RCC 7860 (cell line): ENCODE measurements around the gene GAL3ST1.
A peak's percentile ranks its signal among the peaks of the same experiment; 100 is the strongest.
"Not testable (repeated sequence)": the region's sequence is repeated elsewhere in the genome, so short reads cannot be mapped to it uniquely, and the experiment has no call there.

Experiments used
- DNase-seq: peaks from one replicate; pipeline ENCODE4 v3.0.0-alpha.2; 2015; ENCODE audit warnings: low spot score
- FAIRE-seq: peaks from 2 replicates; lab custom pipeline; 2012; peaks lifted over from hg19 to GRCh38; lab: Jason Lieb, UNC

The GAL3ST1 gene

DNA sequence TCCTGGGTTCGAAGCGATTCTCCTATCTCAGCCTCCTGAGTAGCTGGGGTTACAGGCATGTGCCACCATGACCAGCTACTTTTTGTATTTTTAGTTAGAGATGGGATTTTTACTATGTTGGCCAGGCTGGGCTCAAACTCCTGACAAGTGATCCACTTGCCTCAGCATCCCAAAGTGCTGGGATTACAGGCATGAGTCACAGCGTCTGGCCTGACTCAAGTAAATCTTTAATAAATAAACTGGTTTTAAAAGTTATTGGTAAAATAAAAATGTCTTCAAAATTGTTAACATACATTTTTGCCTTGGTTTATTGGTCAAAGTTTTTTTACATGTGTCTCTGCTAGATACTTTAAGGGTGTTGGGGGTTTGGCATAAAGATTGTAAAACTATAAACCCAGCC, 24.5 kb upstream of the GAL3ST1 start:
- DNase-seq (no peak), FAIRE-seq (no peak)

DNA sequence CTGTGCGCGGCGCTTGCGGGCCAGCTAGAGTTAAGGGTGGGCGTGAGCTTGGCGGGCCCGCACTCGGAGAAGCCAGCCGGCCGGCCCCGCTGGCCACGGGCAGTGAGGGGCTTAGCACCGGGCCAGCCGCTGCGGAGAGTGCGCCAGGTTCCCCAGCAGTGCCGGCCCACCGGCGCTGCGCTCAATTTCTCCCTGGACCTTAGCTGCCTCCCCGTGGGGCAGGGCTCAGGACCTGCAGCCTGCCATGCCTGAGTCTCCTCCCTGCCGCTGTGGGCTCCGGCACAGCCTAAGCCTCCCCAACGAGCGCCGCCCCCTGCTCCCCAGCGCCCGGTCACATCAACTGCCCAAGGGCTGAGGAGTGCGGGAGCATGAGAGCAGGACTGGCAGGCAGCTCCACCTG, 22.4 kb upstream of the GAL3ST1 start:
- FAIRE-seq (no peak), DNase-seq (no peak)

DNA sequence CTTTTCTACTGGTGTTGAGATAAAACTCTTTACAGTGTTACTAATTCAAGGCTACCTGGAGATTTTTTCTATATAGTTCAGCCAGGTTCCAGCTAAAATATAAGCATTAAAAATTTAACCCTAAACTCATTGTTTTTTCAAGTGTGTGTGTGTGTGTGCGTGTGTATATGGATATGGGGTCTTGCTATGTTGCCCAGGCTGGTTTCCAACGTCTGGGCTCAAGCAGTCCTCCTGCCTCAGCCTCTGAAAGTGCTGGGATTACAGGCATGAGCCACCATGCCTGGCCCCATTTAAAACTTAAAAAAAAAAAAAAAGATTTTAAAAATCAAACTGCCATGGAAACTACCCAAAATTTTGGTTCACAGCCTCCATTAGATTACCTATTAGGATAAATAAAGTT, 21.7 kb upstream of the GAL3ST1 start:
- FAIRE-seq = no peak
- DNase-seq = no peak

DNA sequence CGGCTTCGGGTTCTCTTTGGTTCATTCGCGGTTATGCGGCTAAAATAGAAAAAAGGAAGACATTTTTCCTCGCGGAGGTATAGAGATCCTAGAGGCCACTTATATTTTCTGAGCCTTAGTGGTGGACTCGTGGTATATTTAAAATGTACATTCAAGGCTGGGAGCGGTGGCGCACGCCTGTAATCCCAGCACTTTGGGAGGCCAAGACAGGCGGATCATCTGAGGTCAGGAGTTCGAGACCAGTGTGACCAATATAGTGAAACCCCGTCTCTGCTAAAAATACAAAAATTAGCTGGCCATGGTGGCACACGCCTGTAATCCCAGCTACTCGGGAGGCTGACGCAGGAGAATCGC, 17.9 kb upstream of the GAL3ST1 start:
- DNase-seq, FAIRE-seq: not testable (repeated sequence)

DNA sequence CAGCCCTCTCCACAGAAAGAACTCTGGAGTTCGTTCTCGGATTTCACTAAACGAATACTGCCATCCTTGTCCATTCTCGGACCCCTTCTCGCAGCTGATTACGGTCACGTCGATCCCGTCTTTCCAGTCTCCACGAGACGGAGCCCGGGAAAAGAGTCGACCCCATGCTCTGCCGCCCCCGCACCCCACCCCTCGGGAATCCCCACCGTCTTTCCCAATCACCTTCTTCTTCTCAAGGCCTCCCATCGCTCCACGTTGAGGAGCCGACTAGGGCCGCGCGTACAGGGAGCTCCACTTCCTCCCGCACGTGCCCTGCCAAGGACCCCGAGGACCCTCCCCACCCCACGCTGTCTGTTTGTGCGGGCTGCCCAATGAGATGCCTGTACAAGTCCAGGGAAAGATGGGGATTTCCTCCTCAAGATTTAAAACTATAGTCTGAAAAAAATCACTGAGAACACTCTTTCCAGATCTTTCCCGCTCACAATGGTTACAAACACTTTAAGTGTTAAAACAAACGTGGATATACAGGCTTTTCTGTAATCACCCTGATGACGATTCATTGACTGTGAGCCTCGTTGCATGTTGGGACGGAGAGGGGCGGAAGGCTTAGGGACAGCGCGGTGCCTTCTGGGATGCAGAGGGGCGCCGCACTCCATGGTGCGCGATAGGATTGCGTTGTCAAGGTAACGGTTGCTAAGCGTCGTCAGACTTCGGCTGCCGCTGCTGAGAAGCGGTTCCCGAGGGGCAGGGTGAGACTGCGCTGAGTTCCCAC, 17.3 kb upstream of the GAL3ST1 start, which contains the start of gene PES1:
Gene PES1, minus strand, starts transcription at position 323 of the 772 bp plus-strand sequence. Its CDS starts 77 bp downstream, at position 246.
- FAIRE-seq (peak; percentile 89), DNase-seq (peak; percentile 96)

DNA sequence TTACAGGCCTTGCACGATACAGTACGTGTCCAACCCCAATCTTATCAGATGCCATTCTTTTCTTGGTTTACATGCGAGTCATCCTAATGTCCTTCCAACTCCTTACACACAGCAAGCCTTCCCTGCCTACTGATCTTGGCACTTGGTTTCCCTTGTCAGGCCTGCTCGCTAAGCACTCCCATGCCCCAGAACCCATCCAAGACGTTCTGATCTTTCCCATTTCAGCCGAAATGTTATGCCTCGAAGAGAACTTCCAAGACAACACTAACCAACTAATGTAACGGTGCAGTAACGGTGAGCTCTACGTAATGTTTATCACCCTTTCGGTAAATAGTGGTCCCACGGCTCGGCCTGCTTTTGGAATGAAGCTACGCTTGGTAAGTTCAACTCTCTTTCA, 16.7 kb upstream of the GAL3ST1 start:
- FAIRE-seq = no peak

DNA sequence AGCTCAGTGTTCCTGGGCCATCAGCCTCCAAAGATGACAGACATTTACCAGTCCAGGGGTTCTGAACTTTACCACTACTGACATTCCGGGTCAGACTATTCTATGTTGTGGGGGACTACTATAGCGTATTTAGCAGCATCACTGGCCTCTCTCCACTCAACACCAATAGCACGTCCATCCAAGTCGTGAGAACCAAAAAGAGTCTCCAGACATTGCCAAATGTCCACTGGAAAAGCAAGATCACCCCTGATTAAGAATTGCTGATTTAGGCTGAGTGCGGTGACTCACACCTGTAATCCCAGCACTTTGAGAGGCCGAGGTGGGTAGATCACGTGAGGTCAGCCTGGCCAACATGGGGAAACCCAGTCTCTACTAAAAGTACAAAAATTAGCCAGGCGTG, 11.9 kb upstream of the GAL3ST1 start:
- DNase-seq = no peak
- FAIRE-seq = no peak

More for the DNA sequence above, 16.7 kb upstream of the GAL3ST1 start:
- peak; percentile 10 for DNase-seq

DNA sequence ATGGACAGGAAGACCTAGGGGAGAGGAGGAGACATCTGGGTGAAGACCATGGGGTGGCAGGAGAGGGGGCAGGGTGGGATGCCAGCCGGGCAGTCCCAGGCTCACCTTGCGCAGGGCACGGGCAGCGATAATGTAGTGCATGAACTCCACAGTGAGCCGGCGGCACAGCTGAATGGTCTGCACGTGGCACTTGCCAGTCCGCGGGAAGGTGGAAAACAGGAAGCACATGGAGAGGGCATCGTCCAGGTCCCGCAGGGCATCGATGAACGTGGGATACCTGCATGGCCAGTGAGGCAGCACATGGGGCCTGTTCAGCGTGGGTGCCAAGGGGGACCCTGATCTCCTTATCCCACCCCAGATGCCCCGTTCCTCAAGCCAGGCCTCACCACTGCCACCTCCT, 10.0 kb upstream of the GAL3ST1 start:
- no peak for FAIRE-seq
- DNase-seq = no peak

DNA sequence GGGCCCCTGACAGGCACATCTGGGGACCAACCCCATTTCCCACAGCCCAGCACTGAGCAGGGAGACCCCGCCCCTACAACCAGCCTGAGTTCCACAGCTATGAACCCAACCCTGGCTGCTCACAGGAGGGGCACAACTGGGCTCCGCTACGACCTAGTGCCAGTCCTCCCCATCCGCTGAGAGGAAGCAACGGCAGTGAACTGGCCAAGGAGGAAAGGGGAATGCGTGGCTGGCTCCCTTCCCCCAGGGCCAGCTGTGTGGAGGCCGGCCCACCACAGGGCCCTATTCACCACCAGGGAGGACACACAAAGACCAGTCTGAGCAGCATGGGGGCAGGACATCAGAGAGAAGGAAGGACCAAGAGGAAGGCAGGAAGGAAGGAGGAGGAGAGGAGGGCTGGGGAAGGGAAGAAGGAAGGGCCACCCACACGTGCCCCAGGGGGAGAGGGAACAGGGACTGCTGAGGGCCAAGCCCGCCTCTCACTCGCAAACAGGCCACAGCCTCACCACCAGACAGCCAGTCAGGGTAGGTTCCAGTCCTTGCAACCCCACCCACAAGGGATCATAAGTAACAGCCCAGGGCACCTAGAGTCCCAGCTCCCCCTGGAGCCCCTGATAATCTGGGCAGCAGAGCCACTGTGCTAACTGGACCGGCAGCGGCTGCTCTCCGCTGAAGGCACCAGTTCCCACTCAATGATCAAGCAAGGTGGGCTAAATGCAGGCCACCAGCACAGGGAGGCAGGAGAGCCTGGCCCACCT, 8.5 kb upstream of the GAL3ST1 start:
- FAIRE-seq = no peak
- DNase-seq = no peak

DNA sequence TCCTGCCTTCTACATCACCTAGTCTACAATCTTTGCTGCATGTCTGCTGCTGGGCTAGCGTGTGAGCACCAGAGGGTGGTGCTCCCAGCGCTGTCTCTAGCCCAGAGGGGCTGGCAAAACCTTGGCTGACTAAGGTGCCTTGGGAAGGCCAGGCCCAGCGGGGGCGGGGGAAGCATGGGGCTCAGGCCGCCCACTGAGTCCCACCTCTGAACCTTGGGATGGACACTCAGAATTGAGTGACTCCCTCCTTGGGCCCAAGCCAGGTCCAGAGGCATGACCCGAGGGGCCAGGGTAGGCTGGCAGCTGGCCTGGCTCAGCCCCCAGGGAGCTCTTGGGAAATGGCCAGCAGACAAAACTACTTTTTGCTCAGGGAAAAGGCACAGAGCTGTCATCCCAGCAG, 7.6 kb upstream of the GAL3ST1 start:
- DNase-seq = no peak
- FAIRE-seq = no peak

DNA sequence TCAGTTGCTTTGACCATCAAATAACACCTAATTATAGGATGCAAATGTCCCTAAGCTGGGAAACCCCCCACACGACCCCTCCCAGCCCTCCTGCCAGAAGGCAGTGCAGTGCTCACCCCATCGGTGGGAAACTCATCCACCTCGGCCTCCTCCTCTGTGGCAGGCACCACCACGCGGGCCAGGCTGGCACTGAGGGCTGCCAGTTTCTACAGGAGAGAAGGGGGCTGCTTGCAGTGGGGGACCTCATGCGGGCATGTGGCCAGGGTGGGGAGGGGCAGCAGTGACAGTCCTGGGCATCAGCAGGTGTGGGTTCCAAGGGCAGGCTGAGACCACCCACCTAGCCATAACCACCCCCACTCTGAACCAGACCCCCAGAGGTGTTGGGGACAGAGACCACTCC, 6.4 kb upstream of the GAL3ST1 start:
- FAIRE-seq = no peak

DNA sequence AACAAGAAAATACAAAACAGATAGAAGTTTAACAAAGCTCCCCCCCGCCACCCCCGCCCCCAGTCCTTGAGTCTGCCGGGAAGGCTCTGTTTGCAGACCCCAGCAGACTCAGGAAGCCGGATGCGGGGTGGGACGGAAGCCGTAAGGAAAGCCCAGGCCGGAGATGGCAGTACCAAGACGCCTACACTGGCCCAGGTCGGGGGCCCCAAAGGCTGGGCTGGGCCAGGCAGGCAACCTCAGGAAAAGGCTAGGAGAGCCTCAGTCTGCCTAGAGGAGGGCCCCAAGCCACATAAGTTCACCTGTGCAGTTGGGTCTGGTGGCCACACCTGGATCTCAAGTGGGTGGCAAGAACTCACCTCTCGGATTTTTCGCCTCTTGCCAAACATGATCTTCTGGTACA, 4.0 kb upstream of the GAL3ST1 start:
- DNase-seq (no peak), FAIRE-seq (no peak)

More for the DNA sequence above, 6.4 kb upstream of the GAL3ST1 start:
- no peak for DNase-seq

DNA sequence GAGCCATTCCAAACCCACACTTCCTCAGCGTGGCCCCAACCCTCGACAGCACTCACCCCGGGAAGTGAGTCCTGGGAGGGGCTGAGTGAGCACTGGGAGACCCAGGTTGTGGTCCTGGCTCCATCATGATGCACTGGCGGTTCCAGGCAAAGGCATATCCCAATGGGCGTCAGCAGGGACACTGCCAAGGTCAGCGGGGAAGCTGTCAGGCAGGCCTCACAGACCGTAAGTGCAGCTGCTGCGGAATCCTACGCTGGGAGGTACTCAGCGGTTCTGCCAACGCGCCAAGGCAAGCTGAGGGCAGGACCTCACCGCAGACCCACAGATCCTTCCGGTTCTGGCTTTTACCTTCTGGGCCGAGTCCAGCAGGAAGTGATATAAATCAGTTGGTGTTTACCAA, 1.4 kb upstream of the GAL3ST1 start:
- no peak for FAIRE-seq

DNA sequence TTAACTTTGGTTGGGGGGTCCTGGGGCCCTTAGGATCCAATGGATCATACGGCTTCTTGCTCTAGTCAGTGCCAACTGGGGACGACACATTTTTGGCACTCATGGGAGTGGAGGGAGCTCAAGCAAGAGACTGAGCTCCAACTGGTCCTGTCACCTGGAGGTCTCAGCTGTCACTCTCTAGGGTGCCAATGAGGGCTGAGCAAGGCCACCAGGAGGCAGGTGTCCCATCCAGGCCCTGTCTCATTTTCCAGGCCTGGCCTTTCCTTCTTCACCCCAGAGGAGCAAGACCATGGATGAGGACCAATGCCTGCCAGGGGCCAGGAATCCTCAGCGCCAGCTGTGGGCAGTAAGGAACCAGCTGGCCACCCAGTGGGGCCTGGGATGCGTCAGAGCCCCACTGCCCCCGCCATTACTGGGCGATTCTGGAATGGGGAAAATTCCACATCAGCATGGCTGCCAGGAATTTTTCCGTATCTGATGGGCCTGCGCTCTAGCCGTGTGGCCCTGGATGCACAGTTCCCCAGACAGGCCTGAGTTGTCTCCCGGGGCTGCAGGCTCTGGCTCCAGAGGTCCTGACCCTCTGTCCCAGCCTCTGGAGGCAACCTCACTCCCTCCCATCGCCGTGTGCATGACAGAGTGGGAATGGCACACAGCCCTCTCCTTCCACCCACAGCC, 669 bp upstream of the GAL3ST1 start:
- DNase-seq (peak; percentile 48), FAIRE-seq (no peak)

More for the DNA sequence above, 1.4 kb upstream of the GAL3ST1 start:
- DNase-seq = no peak

DNA sequence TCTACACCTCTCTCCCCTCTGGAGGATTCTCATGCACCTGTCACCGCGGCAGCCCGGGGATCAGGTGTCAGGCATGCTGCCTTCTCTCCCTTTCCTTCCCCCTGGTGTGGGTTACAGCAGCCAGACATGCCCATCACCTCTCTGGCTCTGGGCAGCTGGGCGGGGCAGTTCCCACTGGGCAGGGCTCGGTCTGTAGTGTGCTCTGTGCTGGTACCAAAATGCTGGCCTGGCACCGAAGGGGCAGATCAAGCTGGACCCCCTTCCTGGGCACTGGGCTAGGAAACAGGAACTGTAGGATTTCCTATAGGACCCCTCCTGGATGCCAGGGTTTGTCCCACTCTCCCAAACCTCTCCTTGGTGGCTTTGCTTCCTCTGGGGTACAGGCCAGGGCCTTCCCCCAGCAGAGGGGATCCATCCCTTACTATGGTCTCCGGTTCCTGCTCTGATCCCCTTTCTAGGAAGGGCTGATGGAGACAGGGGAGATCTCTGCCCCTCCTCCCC, 821 bp downstream of the GAL3ST1 start:
- no peak for FAIRE-seq
- no peak for DNase-seq

DNA sequence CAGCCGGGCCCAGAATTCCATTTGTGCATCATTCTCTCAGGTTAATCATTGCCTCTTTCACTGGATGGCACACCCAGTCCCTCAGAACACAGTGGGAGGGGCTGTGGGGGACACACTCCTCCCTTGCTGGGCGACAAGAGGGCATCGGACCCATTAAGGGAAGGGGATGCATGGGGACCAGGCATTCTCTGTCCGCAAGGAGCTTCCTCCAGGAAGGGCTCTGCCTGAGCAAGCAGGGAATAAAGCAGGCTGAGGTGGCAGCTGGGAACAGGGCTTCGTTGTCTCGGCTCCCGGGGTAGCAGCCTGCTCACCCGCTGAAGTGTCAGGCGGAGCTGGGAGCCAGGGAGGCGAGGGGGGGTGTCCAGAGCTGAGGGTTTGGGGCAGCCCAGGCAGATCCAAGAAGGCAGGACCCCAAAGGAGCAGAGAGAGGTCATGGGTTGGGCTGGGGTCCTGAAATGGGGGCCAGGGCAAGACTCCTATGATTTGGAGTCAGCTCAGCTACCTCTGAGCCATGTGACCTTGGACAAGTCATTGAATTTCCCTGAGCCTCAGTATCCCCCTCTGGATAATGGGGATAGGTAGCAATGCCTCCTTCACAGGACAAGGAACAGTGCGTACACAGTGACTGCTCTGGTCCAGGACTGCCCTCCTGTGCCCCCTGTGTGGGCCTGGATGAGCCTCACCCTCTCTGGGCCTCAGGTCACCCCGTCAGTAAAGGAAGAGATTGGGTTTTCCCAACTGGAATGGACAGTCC, 1.4 kb downstream of the GAL3ST1 start:
- DNase-seq = peak; percentile 32
- peak; percentile 74 for FAIRE-seq

DNA sequence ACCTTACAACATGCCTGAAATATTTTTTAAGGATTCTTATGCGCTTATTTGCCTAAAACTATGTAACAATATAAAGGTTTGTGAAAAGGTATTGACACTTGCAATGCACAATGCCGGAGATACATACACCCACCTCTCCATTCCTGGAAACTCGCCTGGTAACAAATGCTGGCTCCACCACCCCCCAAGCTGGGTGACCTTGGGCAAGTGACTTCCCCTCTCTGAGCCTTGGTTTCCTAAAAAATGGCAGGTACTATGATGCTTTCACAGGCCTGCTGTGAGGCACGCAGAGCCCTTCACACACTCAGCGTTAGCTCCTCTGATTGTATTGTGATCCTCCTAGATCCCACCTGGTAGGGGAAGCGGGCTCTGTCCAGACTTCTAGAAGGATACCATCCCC, 2.3 kb downstream of the GAL3ST1 start:
- FAIRE-seq = no peak
- DNase-seq = no peak

DNA sequence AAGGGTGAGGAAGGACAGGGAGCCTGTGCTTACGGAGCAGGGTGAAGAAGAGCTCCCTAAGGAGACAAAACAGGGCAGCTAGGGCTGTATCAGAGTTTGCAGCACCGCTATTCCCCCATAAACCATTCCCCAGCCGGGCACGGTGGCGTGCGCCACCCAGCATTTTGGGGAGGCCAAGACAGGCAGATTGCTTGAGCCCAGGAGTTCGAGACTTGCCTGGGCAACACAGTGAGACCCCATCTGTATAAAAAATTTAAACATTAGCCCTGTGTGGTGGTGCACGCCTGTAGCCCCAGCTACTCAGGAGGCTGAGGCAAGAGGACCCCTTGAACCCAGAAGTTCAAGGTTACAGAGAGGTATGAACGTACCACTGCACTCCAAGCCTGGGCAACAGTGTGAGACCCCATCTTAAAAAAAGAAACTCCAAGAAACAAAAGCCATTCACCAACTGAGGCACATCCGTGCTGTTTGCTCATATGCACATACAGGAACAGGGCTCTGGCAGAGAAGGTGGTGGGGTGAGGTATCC, 4.7 kb downstream of the GAL3ST1 start:
- DNase-seq (no peak), FAIRE-seq (no peak)

DNA sequence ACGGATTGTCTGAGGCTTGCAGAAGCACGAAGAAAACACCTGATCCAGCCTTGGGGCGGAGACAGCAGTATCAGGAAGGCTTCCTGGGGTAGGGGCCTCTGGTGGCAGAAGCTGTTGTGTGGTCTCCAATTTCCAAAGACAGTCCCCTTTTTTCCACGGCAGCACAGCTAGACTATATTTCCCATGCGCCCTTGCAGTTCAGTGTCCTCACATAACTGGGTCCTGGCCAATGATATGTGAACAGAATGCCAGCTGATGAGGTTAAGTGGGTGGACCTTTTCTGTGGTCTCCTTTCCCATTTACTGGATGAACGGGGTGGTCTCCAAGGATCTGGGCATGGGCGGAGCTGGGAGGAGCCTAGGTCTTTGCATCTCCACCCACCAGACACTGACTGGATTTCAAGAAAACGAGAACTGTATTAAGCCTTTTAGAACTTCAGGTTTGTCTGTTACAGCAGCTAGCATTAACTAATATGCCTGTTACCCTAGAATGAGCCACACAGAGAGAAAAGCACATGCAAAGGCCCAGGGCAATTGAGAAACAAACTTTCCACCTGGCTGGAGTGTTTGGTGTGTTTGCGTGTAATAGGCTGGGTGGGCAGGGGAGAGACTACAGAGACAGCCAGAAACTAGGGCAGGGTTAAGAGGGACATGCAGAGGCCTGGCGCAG, 6.2 kb downstream of the GAL3ST1 start:
- FAIRE-seq = no peak
- DNase-seq = no peak

DNA sequence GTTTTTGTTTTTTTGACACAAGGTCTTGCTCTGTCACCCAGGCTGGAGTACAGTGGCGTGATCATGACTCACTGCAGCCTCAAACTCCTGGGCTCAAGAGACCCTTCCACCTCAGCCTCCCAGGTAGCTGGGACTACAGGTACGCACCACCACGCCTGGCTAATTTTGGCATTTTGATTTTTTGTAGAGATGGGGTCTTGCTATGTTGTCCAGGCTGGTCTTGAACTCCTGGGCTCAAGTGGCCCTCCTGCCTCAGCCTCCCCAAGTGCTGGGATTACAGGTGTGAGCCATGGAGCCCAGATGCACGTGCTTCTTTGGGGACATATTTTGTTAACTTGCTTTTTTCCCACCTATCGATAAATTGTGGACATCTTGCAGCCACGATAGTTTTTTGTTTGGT, 7.2 kb downstream of the GAL3ST1 start:
- FAIRE-seq, DNase-seq: not testable (repeated sequence)
